ENCODE data around the gene ITGAL. TPM values are rescaled to one million over a fixed set of nuclear protein-coding genes. Genes with fewer than 3 reads are reported as not detected.

Gene ITGAL
- total and polyA plus RNA-seq, 2 donors (not counting 1 experiment from before 2014, with no cell fraction given) = 110 to 184 TPM

GRCh38 chr16:30554557-30555314, 82.2 kb downstream of the ITGAL start:
- peaks cover 58% of the 10 kb centered on the region for H3K79me2 ChIP-seq (ENCODE audit: control insufficient read depth, insufficient read depth, low read length)
- no peak overlapping the region for H3K27ac Mint-ChIP-seq
- CTCF ChIA-PET = interaction anchor here (1.0 to 1.1 kb wide), 2 partner anchors 18 to 44 kb away, joined by 3 read pairs; no protein-coding TSS in a partner anchor
- H3K9ac ChIP-seq (ENCODE audit: low read length) = no peak overlapping the region
- WGBS (ENCODE audit: insufficient coverage) = 97% methylated on average over 17 of the region's 18 CpGs
- H3K9me3 Mint-ChIP-seq (ENCODE audit: insufficient read depth) = no peaks in the 10 kb centered on the region
- H3K27me3 Mint-ChIP-seq = no peaks in the 10 kb centered on the region
- H3K36me3 ChIP-seq (replicated peaks in 1 of 2; ENCODE audit: control extremely low read depth in 1 of 2, control insufficient read depth in 1 of 2, extremely low read depth in 1 of 2, insufficient read depth in 2 of 2, low read length in 1 of 2) = peaks cover 0 to 17% of the 10 kb centered on the region in 2 experiments
- POLR2A ChIA-PET = interaction anchor here (0.7 to 1.0 kb wide), 2 partner anchors 20 to 31 kb away, joined by 3 to 4 read pairs; partner anchors contain the start of genes ZNF747 and ZNF785
- peaks cover 0 to 6% (median 0%) of the 10 kb centered on the region in 3 donors for H3K9me3 ChIP-seq (ENCODE audit: control extremely low read depth in 1 of 3, control insufficient read depth in 2 of 3, insufficient read depth in 1 of 3, low read length in 2 of 3)
- DNase-seq = no peak
- peaks cover 38% of the 10 kb centered on the region for H3K4me1 Mint-ChIP-seq
- H3K4me3 Mint-ChIP-seq = no peak overlapping the region
- H2AFZ ChIP-seq (ENCODE audit: insufficient read depth, low read depth, low read length, poor library complexity, severe bottlenecking) = no peak overlapping the region
- peaks cover 10 to 24% of the 10 kb centered on the region in 2 donors for H3K4me1 ChIP-seq (ENCODE audit: control insufficient read depth in 2 of 2, insufficient read depth in 2 of 2, low read length in 2 of 2)
- H3K4me3 ChIP-seq (ENCODE audit: control extremely low read depth in 1 of 5, extremely low read depth in 1 of 5, insufficient read depth in 1 of 5, low read depth in 2 of 5, low read length in 4 of 5) = no peak overlapping the region
- no peak overlapping the region for H3K27ac ChIP-seq (ENCODE audit: low read length in 2 of 2)
- no peak for TF ChIP-seq EZH2 (IDR thresholded peaks at IDR 0.05; ENCODE audit: borderline replicate concordance, insufficient read depth, low read depth, low read length, poor library complexity, severe bottlenecking)
- TF ChIP-seq, protein P1, sequence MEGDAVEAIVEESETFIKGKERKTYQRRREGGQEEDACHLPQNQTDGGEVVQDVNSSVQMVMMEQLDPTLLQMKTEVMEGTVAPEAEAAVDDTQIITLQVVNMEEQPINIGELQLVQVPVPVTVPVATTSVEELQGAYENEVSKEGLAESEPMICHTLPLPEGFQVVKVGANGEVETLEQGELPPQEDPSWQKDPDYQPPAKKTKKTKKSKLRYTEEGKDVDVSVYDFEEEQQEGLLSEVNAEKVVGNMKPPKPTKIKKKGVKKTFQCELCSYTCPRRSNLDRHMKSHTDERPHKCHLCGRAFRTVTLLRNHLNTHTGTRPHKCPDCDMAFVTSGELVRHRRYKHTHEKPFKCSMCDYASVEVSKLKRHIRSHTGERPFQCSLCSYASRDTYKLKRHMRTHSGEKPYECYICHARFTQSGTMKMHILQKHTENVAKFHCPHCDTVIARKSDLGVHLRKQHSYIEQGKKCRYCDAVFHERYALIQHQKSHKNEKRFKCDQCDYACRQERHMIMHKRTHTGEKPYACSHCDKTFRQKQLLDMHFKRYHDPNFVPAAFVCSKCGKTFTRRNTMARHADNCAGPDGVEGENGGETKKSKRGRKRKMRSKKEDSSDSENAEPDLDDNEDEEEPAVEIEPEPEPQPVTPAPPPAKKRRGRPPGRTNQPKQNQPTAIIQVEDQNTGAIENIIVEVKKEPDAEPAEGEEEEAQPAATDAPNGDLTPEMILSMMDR (IDR thresholded peaks at IDR 0.05) = no peak
- H4K20me1 ChIP-seq (ENCODE audit: control insufficient read depth, insufficient read depth, low read length, poor library complexity, severe bottlenecking) = no peaks in the 10 kb centered on the region
- H3K4me2 ChIP-seq (replicated peaks; ENCODE audit: low read depth, low read length, poor library complexity, severe bottlenecking) = no peak overlapping the region
- no peak for ATAC-seq (ENCODE audit: low read depth)
- no peaks in the 10 kb centered on the region for H3K27me3 ChIP-seq (replicated peaks in 1 of 4; ENCODE audit: control extremely low read depth in 1 of 4, control insufficient read depth in 3 of 4, insufficient read depth in 4 of 4, low read length in 3 of 4)
- intact Hi-C loops (cut with micrococcal nuclease) = loop anchor here (5.0 kb wide), 1 partner anchor 903 kb away; the partner anchor contains the start of gene ARMC5

Data from B cell (primary cell).